ENCODE results near the gene LAGE3. TPM values are rescaled to one million over a fixed set of nuclear protein-coding genes. Genes with fewer than 3 reads are reported as not detected.

Gene LAGE3
- total and polyA plus RNA-seq, 10 of the 15 experiments (the other 5 are each of a cell fraction or from before 2014, with no cell fraction given), result 5.3 to 63.7 (median 19.7) TPM

GRCh38 chrX:154430916-154431315 is 48.2 kb downstream of the LAGE3 start:
- Histone ChIP-seq H3K27ac (ENCODE audit: control insufficient read depth, insufficient read depth) (no peak overlapping the region), H3K79me2 (ENCODE audit: control insufficient read depth, insufficient read depth, low read length) (peaks cover 12% of the 10 kb centered on the region), H3K27me3 (replicated peaks in 1 of 2; ENCODE audit: control insufficient read depth in 2 of 2, insufficient read depth in 2 of 2, low read length in 1 of 2) (no peaks in the 10 kb centered on the region), H3K4me1 (ENCODE audit: control insufficient read depth, insufficient read depth, low read length) (no peaks in the 10 kb centered on the region), H2AFZ (ENCODE audit: control insufficient read depth, low read depth, low read length) (no peak overlapping the region), H3K4me3 (no peak overlapping the region), H3K9me3 (replicated peaks; ENCODE audit: control insufficient read depth, insufficient read depth, low read length) (no peaks in the 10 kb centered on the region; the same call in 2 of the 3 replicates), H4K20me1 (ENCODE audit: control insufficient read depth, insufficient read depth) (no peaks in the 10 kb centered on the region), H3K36me3 (ENCODE audit: control insufficient read depth in 2 of 2, insufficient read depth in 2 of 2, low read length in 1 of 2) (peaks cover 0 to 2% of the 10 kb centered on the region in 2 experiments; a peak in 1 of 4 replicates), H3K9ac (ENCODE audit: control insufficient read depth, insufficient read depth, low read length) (no peak overlapping the region), H3K4me2 (ENCODE audit: control insufficient read depth, insufficient read depth) (no peak overlapping the region)
- ATAC-seq, result no peak
- intact Hi-C loops (cut with micrococcal nuclease; ENCODE audit: unreplicated experiment) (no loop called here), in situ Hi-C loops (cut with MboI) (no loop called here)
- ChIA-PET CTCF (no interaction called here), POLR2A (no interaction called here), RAD21 (ENCODE audit: unreplicated experiment) (no interaction called here), SMC1A (ENCODE audit: uncharacterized antibody, unreplicated experiment) (no interaction called here)
- no peak for DNase-seq (ENCODE audit: low read depth, low spot score)
- TF ChIP-seq GABPA (IDR thresholded peaks at IDR 0.05; ENCODE audit: low read depth) (no peak), NRF1 (conservative IDR thresholded peaks at IDR 0.05; ENCODE audit: low read depth, low read length) (no peak), SREBF2 (IDR thresholded peaks at IDR 0.05; ENCODE audit: low read length) (no peak), NFIC (IDR thresholded peaks at IDR 0.05; ENCODE audit: low read depth, low read length) (no peak), E2F8 (IDR thresholded peaks at IDR 0.05; ENCODE audit: low read depth, partially characterized antibody) (no peak), ZNF687 (IDR thresholded peaks at IDR 0.05) (no peak), CBX5 (IDR thresholded peaks at IDR 0.05; ENCODE audit: low read depth) (no peak), BCL3 (IDR thresholded peaks at IDR 0.05; ENCODE audit: borderline replicate concordance, insufficient read depth, low read depth, low read length, poor library complexity, severe bottlenecking) (no peak)
- WGBS (ENCODE audit: insufficient coverage, insufficient replicate concordance, low lambda C conversion rate, missing lambda C conversion rate), result 57% methylated on average over 7 of the region's 7 CpGs
- no peak for FAIRE-seq
- no TSS peak for BruUV-seq (replicated peaks)

Data from GM12878 (cell line).